H1 (cell line): Measurements from ENCODE around the gene ZNF555.

Experiments
- EGR1 ChIP-seq: IDR thresholded peaks from 2 replicates; pipeline ENCODE4 v1.6.1; 2011; ENCODE audit warnings: low read depth, low read length, borderline replicate concordance
- SP1 ChIP-seq: IDR thresholded peaks from 2 replicates; pipeline ENCODE4 v1.6.1; 2011; ENCODE audit warnings: low read depth, low read length
- SUZ12 ChIP-seq: fragments of 200-600 bp; sonication (generic); IDR thresholded peaks from 2 replicates; pipeline ENCODE4 v1.6.1; 2012; ENCODE audit warnings: mild to moderate bottlenecking, inconsistent platforms, low read length, moderate library complexity, mixed read lengths
- TAF1 ChIP-seq: IDR thresholded peaks from 2 replicates; pipeline ENCODE4 v1.6.1; 2011; ENCODE audit warnings: mild to moderate bottlenecking, low read depth, low read length
- TCF12 ChIP-seq: IDR thresholded peaks from 2 replicates; pipeline ENCODE4 v1.6.1; 2011; ENCODE audit warnings: low read depth, mild to moderate bottlenecking, low read length
- TF ChIP-seq, protein P1 (sequence below), 3 experiments: IDR thresholded peaks; 1 replicate in 2 of 3; 2 replicates in 1 of 3; pipeline versions ENCODE4 v1.5.1 to v1.6.1; 2011; ENCODE audit warnings: low read length in 3 of 3, mild to moderate bottlenecking in 3 of 3, inconsistent platforms in 2 of 3, low read depth in 1 of 3, moderate library complexity in 1 of 3; ENCODE audit not compliant: insufficient read depth in 1 of 3; ENCODE audit errors: control extremely low read depth in 1 of 3

DNA sequence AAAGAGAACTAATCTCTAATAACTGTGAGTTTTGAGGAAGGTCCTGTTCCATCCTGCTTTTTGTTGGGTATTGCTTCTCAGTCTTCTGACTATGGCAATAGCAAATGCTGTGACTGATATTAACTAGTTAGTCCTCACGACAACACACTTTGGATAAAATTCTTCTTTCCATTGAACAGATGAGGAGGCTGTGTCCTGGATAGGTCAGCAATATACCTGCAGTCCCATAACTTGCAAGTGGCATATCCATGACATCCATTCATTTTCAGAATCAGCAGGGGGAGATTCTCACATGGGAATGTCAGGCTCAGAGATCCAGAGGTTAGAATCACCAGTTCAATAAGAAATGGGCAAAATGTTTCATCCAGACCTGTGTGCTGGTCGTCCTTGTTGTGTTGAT is 14.3 kb upstream of the ZNF555 start:
- TF ChIP-seq, protein P1, sequence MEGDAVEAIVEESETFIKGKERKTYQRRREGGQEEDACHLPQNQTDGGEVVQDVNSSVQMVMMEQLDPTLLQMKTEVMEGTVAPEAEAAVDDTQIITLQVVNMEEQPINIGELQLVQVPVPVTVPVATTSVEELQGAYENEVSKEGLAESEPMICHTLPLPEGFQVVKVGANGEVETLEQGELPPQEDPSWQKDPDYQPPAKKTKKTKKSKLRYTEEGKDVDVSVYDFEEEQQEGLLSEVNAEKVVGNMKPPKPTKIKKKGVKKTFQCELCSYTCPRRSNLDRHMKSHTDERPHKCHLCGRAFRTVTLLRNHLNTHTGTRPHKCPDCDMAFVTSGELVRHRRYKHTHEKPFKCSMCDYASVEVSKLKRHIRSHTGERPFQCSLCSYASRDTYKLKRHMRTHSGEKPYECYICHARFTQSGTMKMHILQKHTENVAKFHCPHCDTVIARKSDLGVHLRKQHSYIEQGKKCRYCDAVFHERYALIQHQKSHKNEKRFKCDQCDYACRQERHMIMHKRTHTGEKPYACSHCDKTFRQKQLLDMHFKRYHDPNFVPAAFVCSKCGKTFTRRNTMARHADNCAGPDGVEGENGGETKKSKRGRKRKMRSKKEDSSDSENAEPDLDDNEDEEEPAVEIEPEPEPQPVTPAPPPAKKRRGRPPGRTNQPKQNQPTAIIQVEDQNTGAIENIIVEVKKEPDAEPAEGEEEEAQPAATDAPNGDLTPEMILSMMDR (IDR thresholded peaks at IDR 0.05; ENCODE audit: control extremely low read depth in 1 of 3, insufficient read depth in 1 of 3, low read depth in 1 of 3, low read length in 3 of 3), result no peak
- no peak for TF ChIP-seq SP1
- TF ChIP-seq SUZ12, result no peak
- no peak for TF ChIP-seq TAF1
- no peak for TF ChIP-seq EGR1
- TF ChIP-seq TCF12, result no peak
